Body of pancreas (tissue), 4 donors: ENCODE measurements around the gene TRMT1.

Experiments
- POLR2A ChIP-seq, 3 donors: fragments of 450-650 bp; IDR thresholded peaks; one replicate each; pipeline ENCODE4 v1.6.1; 2016; ENCODE audit warnings: antibody characterized with exemption in 3 of 3, mild to moderate bottlenecking in 2 of 3
- TF ChIP-seq, protein P1 (sequence below), 7 experiments: fragments of 450-650 bp in 4 of 7; fragments of 200-600 bp in 3 of 7; sonication (generic) in 3 of 7; IDR thresholded peaks; one replicate each; pipeline ENCODE4 v1.5.1; 2016 to 2019; ENCODE audit warnings: antibody characterized with exemption in 7 of 7

GRCh38 chr19:13146763-13147563 lies 30.4 kb upstream of the TRMT1 start:
- TF ChIP-seq, protein P1, sequence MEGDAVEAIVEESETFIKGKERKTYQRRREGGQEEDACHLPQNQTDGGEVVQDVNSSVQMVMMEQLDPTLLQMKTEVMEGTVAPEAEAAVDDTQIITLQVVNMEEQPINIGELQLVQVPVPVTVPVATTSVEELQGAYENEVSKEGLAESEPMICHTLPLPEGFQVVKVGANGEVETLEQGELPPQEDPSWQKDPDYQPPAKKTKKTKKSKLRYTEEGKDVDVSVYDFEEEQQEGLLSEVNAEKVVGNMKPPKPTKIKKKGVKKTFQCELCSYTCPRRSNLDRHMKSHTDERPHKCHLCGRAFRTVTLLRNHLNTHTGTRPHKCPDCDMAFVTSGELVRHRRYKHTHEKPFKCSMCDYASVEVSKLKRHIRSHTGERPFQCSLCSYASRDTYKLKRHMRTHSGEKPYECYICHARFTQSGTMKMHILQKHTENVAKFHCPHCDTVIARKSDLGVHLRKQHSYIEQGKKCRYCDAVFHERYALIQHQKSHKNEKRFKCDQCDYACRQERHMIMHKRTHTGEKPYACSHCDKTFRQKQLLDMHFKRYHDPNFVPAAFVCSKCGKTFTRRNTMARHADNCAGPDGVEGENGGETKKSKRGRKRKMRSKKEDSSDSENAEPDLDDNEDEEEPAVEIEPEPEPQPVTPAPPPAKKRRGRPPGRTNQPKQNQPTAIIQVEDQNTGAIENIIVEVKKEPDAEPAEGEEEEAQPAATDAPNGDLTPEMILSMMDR (IDR thresholded peaks at IDR 0.05): no peak
- TF ChIP-seq POLR2A (IDR thresholded peaks at IDR 0.05): no peak
